Gastroesophageal sphincter (tissue), 4 donors: ENCODE data around the gene TREML4. TPM values are rescaled to one million over a fixed set of nuclear protein-coding genes. Genes with fewer than 3 reads are reported as not detected.

ENCODE experiments used
- ATAC-seq: fragments of 150-250 bp; one replicate; pipeline ENCODE4 v1.9.1; 2016; ENCODE audit warnings: mild to moderate bottlenecking, moderate library complexity
- H3K27ac ChIP-seq, 4 donors: fragments of 200-600 bp; sonication (generic) in 3 of 4; 1 replicate in 3 of 4; 2 replicates in 1 of 4; pipeline ENCODE4 v1.5.1; 2016 to 2019
- H3K27me3 ChIP-seq: fragments of 200-600 bp; sonication (generic); one replicate; pipeline ENCODE4 v1.5.1; 2019
- H3K36me3 ChIP-seq, 2 donors: fragments of 200-600 bp; sonication (generic); one replicate each; pipeline ENCODE4 v1.5.1; 2019; ENCODE audit warnings: control low read depth in 1 of 2
- H3K4me1 ChIP-seq, 3 donors: fragments of 200-600 bp; sonication (generic); 1 replicate in 2 of 3; 2 replicates in 1 of 3; pipeline ENCODE4 v1.5.1; 2016 to 2019; ENCODE audit warnings: control low read depth in 2 of 3
- H3K4me3 ChIP-seq, 2 donors: fragments of 200-600 bp; sonication (generic); one replicate each; pipeline ENCODE4 v1.5.1; 2019; ENCODE audit warnings: mild to moderate bottlenecking in 1 of 2, moderate library complexity in 1 of 2
- H3K9me3 ChIP-seq, 3 donors: fragments of 200-600 bp; sonication (generic); one replicate each; pipeline ENCODE4 v1.5.1; 2017 to 2019; ENCODE audit warnings: control low read depth in 2 of 3
- EP300 ChIP-seq: sonication (generic); formaldehyde crosslinking; IDR thresholded peaks from one replicate; pipeline ENCODE4 v1.6.1; 2017; ENCODE audit warnings: antibody characterized with exemption, mild to moderate bottlenecking
- POLR2A ChIP-seq, 2 donors: fragments of 450-650 bp; IDR thresholded peaks; one replicate each; pipeline ENCODE4 v1.6.1; 2017; ENCODE audit warnings: antibody characterized with exemption in 2 of 2, mild to moderate bottlenecking in 2 of 2, moderate library complexity in 1 of 2
- POLR2AphosphoS5 ChIP-seq: sonication (generic); formaldehyde crosslinking; IDR thresholded peaks from one replicate; pipeline ENCODE4 v1.6.1; 2017; ENCODE audit warnings: antibody characterized with exemption
- WGBS, 2 donors: methylation state at CpG; one replicate each; pipeline ENCODE4 v1.1.5; 2018; ENCODE audit warnings: low coverage in 1 of 2; 5-methylcytosine and 5-hydroxymethylcytosine counted together
- total RNA-seq, 4 donors: library from RNA; depleted of rRNA; stranded (reverse); fragments of >200 nt; gene quantifications; one replicate each; pipeline ENCODE4 v1.1.0, GENCODE V29; 2016
- TF ChIP-seq, protein P1 (sequence below), 4 experiments: fragments of 200-600 bp in 2 of 4; fragments of 450-650 bp in 2 of 4; sonication (generic) in 1 of 4; IDR thresholded peaks; one replicate each; pipeline ENCODE4 v1.5.1; 2017 to 2019; ENCODE audit warnings: antibody characterized with exemption in 4 of 4, mild to moderate bottlenecking in 2 of 4, moderate library complexity in 2 of 4

Gene TREML4
- total RNA-seq, 4 donors from 2014 or later: not detected

DNA sequence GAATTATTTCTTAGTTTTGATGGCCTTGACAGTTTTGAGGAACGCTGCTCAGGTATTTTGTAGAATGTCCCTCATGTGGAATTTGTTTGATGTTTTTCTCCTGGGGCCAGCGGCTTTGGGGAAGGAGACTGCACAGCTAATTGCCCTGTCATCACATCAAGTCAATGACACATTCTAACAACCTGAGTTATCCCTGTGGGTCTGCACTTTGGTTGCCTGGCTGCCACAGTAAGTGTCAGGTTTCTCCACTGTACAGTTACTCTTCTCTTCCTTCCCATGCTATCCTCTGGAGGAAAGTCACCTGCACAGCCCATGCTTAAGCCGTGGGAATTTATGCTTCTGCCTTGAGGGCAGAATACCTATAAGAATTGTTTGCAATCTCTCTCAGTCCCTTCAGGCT lies 1.4 kb upstream of the TREML4 start:
- H3K4me1 ChIP-seq: no peaks in the 10 kb centered on the region
- no peaks in the 10 kb centered on the region for H3K9me3 ChIP-seq
- no peak overlapping the region for H3K27ac ChIP-seq
- TF ChIP-seq, protein P1, sequence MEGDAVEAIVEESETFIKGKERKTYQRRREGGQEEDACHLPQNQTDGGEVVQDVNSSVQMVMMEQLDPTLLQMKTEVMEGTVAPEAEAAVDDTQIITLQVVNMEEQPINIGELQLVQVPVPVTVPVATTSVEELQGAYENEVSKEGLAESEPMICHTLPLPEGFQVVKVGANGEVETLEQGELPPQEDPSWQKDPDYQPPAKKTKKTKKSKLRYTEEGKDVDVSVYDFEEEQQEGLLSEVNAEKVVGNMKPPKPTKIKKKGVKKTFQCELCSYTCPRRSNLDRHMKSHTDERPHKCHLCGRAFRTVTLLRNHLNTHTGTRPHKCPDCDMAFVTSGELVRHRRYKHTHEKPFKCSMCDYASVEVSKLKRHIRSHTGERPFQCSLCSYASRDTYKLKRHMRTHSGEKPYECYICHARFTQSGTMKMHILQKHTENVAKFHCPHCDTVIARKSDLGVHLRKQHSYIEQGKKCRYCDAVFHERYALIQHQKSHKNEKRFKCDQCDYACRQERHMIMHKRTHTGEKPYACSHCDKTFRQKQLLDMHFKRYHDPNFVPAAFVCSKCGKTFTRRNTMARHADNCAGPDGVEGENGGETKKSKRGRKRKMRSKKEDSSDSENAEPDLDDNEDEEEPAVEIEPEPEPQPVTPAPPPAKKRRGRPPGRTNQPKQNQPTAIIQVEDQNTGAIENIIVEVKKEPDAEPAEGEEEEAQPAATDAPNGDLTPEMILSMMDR (IDR thresholded peaks at IDR 0.05): no peak
- no peak for TF ChIP-seq EP300
- no peak for TF ChIP-seq POLR2A (IDR thresholded peaks at IDR 0.05)
- no peak for TF ChIP-seq POLR2AphosphoS5
- no peak overlapping the region for H3K4me3 ChIP-seq
- ATAC-seq: no peak
- H3K27me3 ChIP-seq: peaks cover 68% of the 10 kb centered on the region
- 39 to 60% methylated on average over 2 to 3 of the region's 3 CpGs for WGBS, 2 donors
- no peaks in the 10 kb centered on the region for H3K36me3 ChIP-seq

DNA sequence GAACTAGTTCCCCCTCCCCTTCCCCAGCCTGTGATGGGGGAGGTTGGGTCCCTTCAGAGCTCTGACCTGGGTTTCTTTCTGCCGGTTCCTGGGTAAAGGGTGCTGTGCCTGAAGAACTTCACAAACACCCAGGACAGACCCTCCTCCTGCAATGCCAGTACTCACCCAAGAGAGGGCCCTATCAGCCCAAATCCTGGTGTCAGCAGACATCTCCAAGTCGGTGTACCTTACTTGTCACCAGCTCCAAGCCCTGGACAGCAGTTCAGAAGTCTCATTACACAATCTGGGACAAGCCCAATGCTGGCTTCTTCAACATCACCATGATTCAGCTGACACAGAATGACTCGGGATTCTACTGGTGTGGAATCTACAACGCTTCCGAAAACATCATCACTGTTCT lies 467 bp downstream of the TREML4 start:
- H3K9me3 ChIP-seq: no peaks in the 10 kb centered on the region
- peaks cover 57% of the 10 kb centered on the region for H3K27me3 ChIP-seq
- H3K4me3 ChIP-seq: no peak overlapping the region
- WGBS, 2 donors: 41 to 46% methylated on average over 2 to 5 of the region's 5 CpGs
- TF ChIP-seq POLR2AphosphoS5: no peak
- TF ChIP-seq POLR2A (IDR thresholded peaks at IDR 0.05): no peak
- TF ChIP-seq, protein P1 (IDR thresholded peaks at IDR 0.05): no peak
- no peak for TF ChIP-seq EP300
- no peak for ATAC-seq
- no peak overlapping the region for H3K27ac ChIP-seq
- no peaks in the 10 kb centered on the region for H3K4me1 ChIP-seq
- H3K36me3 ChIP-seq: no peaks in the 10 kb centered on the region

DNA sequence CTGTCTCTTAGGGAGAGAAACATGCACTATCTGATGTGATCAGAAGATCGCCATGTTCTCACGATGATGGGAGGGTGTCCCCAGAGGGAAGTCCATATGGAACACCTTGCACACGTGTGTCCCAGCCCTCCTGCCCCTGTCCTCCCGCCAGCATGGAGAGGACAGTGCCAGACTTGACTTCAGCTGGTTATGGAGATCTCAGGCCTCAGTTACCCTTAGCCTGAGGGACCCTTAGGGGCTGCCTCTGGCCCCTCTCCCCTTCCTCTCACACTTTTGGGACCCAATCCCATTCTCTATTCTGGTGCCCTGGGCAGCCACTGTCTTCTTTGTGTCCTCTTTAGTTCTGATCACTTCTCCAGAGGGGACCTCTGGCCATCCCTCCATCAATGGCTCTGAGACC lies 1.6 kb downstream of the TREML4 start:
- H3K4me1 ChIP-seq: no peaks in the 10 kb centered on the region
- no peak overlapping the region for H3K4me3 ChIP-seq
- 76 to 78% methylated on average over 3 to 4 of the region's 4 CpGs for WGBS, 2 donors
- no peaks in the 10 kb centered on the region for H3K36me3 ChIP-seq
- peaks cover 46% of the 10 kb centered on the region for H3K27me3 ChIP-seq
- TF ChIP-seq POLR2AphosphoS5 (no peak), EP300 (no peak), POLR2A (IDR thresholded peaks at IDR 0.05) (no peak)
- TF ChIP-seq, protein P1 (IDR thresholded peaks at IDR 0.05): no peak
- H3K9me3 ChIP-seq: no peaks in the 10 kb centered on the region
- no peak overlapping the region for H3K27ac ChIP-seq
- ATAC-seq: no peak

DNA sequence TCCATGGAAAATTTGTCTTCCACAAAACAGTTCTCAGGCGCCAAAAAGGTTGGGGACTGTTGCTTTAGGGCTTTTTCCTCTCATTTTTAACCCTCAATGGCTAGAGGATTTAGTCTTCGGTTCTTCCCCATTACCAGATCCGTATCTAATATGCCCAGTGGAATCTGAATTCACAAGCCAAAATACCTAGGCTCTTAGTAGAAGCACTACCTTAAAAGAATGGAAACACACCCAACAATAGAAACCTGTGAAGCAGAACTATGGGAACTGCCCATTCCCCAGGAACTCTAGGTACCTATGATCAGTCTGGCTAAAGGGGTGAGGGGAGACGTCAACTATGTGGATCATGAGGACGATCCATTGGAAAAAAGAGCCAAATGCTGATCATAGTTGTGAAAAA lies 3.1 kb downstream of the TREML4 start:
- no peaks in the 10 kb centered on the region for H3K9me3 ChIP-seq
- ATAC-seq: no peak
- no peaks in the 10 kb centered on the region for H3K36me3 ChIP-seq
- 53 to 85% methylated on average over 3 to 4 of the region's 5 CpGs for WGBS, 2 donors
- no peak overlapping the region for H3K27ac ChIP-seq
- no peaks in the 10 kb centered on the region for H3K4me1 ChIP-seq
- TF ChIP-seq POLR2A (IDR thresholded peaks at IDR 0.05) (no peak), POLR2AphosphoS5 (no peak), EP300 (no peak)
- TF ChIP-seq, protein P1 (IDR thresholded peaks at IDR 0.05): no peak
- H3K27me3 ChIP-seq: peaks cover 41% of the 10 kb centered on the region
- H3K4me3 ChIP-seq: no peak overlapping the region

DNA sequence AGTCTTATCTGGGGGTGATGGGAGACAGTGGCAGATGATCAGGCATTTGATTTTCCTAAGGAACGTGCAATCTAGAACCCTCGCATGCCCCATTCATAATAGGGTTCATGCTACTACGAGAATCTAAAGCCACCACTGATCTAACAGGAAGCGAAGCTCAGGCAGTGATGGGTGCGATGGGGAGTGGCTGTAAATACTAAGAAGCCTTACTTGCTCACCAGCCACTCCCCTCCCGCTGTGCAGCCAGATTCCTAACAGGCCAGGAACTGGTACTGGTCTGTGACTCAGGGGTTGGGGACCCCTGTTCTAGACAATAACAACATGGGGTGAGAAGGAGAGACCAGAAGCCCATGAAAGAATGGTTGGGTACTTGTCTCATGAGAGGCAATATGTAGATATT lies 4.5 kb downstream of the TREML4 start:
- H3K36me3 ChIP-seq: no peaks in the 10 kb centered on the region
- WGBS, 2 donors: 72 to 90% methylated on average over 4 to 6 of the region's 6 CpGs
- H3K27ac ChIP-seq: no peak overlapping the region
- no peak for ATAC-seq
- peaks cover 42% of the 10 kb centered on the region for H3K27me3 ChIP-seq
- H3K9me3 ChIP-seq: no peaks in the 10 kb centered on the region
- H3K4me1 ChIP-seq: no peaks in the 10 kb centered on the region
- TF ChIP-seq EP300 (no peak), POLR2A (IDR thresholded peaks at IDR 0.05) (no peak), POLR2AphosphoS5 (no peak)
- TF ChIP-seq, protein P1 (IDR thresholded peaks at IDR 0.05): no peak
- no peak overlapping the region for H3K4me3 ChIP-seq
